GM18517 (cell line): ENCODE data around the gene FBXW11.

Source experiments
- ATAC-seq: cut with Tn5 transposase; IDR thresholded peaks from one replicate; pipeline ENCODE4 v1.9.1; 2021; ENCODE audit warnings: mild to moderate bottlenecking, moderate library complexity; ENCODE audit not compliant: unreplicated experiment

FBXW11 gene

DNA sequence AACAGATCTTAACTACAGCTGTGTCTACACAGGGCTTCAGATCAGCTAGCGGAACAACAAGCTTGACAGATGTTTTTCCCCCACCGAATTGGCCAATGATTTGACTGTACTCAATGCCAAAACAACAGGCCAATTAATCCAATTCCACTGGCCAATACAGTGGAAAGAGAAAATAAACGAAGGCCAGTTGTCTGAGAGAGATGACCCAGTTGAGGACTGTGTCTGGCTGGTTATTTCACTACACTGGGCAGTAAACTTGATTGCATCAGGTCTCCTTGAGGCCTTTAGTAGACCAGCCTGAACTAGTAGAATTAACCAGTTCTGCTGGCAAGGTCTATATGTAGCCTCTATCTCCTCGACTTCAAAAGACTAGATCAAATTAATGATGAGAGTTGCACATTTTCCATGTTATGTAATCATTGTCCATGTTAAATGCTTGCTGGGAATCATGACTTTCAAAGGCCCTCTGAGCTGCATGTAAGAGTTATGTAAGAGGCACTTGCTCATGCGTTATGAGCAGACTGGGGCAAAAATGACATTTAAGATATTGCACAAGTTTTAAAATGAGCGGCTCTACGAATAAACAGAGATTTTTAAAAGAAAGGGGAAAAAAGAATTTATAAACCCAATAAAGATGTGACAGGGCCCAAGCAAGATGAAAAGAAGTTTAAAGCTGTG is 192.5 kb downstream of the FBXW11 start:
- ATAC-seq, result no peak

DNA sequence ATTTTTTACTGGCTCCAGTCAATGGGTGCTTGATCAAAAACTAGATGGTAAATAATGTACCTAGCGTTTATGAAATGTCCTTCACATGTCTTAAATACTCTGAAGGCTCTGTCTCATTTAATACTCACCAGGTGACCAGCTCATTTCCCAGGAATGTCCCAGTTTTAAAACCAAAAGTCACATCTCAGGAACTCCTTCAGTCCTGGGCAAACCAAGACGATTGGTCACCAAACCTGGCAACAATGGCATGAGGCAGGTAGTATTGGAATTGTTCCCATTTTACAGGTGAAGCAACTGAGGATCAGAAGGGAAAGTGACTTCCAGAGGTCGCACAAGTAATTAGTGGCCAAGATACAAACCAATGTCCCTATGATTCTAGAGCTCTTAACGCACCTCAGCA is 193.2 kb downstream of the FBXW11 start:
- no peak for ATAC-seq
